Smooth muscle cell (in vitro differentiated cells): ENCODE measurements around the gene IGF2BP2. TPM values are rescaled to one million over a fixed set of nuclear protein-coding genes. Genes with fewer than 3 reads are reported as not detected.

Source experiments
- DNase-seq: peaks from one replicate; lab custom pipeline; 2025; ENCODE audit not compliant: unreplicated experiment; lab: John Stamatoyannopoulos, UW
- H2AFZ ChIP-seq: fragments of 200-600 bp; sonication (generic); 2 replicates; pipeline ENCODE4 v1.6.0; 2016; ENCODE audit warnings: antibody characterized with exemption, low read depth, mild to moderate bottlenecking
- H3F3A ChIP-seq: fragments of 200-600 bp; sonication (generic); 2 replicates; pipeline ENCODE4 v1.6.0; 2017; ENCODE audit warnings: antibody characterized with exemption, low read depth
- H3K27ac ChIP-seq: fragments of 200-600 bp; sonication (generic); 2 replicates; pipeline ENCODE4 v1.5.1; 2016; ENCODE audit warnings: low read depth, mild to moderate bottlenecking
- H3K27me3 ChIP-seq: fragments of 200-600 bp; sonication (generic); 2 replicates; pipeline ENCODE4 v1.6.1; 2016; ENCODE audit warnings: low read depth, mild to moderate bottlenecking
- H3K36me3 ChIP-seq: fragments of 200-600 bp; sonication (generic); 2 replicates; pipeline ENCODE4 v1.5.1; 2016; ENCODE audit warnings: low read depth
- H3K4me1 ChIP-seq: fragments of 200-600 bp; sonication (generic); 2 replicates; pipeline ENCODE4 v1.5.1; 2016; ENCODE audit warnings: low read depth
- H3K4me2 ChIP-seq: fragments of 200-600 bp; sonication (generic); 2 replicates; pipeline ENCODE4 v1.6.0; 2016; ENCODE audit warnings: mild to moderate bottlenecking
- H3K4me3 ChIP-seq: fragments of 200-600 bp; sonication (generic); 2 replicates; pipeline ENCODE4 v1.5.1; 2016; ENCODE audit warnings: mild to moderate bottlenecking
- H3K79me2 ChIP-seq: fragments of 200-600 bp; sonication (generic); 2 replicates; pipeline ENCODE4 v1.6.0; 2016; ENCODE audit warnings: low read depth, mild to moderate bottlenecking
- H3K9ac ChIP-seq: fragments of 200-600 bp; sonication (generic); 2 replicates; pipeline ENCODE4 v1.6.0; 2016; ENCODE audit warnings: low read depth
- H3K9me3 ChIP-seq: fragments of 200-600 bp; sonication (generic); replicated peaks from 2 replicates; pipeline ENCODE4 v1.5.1; 2016; ENCODE audit warnings: low read depth
- H4K20me1 ChIP-seq: fragments of 200-600 bp; sonication (generic); 2 replicates; pipeline ENCODE4 v1.6.0; 2016; ENCODE audit warnings: low read depth
- whole genome bisulfite sequencing: methylation state at CpG from one replicate; pipeline ENCODE4 v1.1.7; 2016; ENCODE audit warnings: low lambda C conversion rate; 5-methylcytosine and 5-hydroxymethylcytosine counted together
- polyA plus RNA-seq: library from polyadenylated mRNA; unstranded; fragments of >200 nt; fragmentation: Nextera tagmentation; extraction: Ambion mirVana; gene quantifications from 2 replicates; pipeline ENCODE4 v1.2.1, GENCODE V29; 2016
- total RNA-seq: library from RNA; depleted of rRNA; stranded (reverse); fragments of >200 nt; gene quantifications from 2 replicates; pipeline ENCODE4 v1.2.3, GENCODE V29; 2014
- TF ChIP-seq, protein P1 (sequence below): fragments of 200-600 bp; sonication (generic); IDR thresholded peaks from 2 replicates; pipeline ENCODE4 v1.5.1; 2017; ENCODE audit warnings: borderline replicate concordance, mild to moderate bottlenecking, antibody characterized with exemption; ENCODE audit not compliant: insufficient read depth, poor library complexity, severe bottlenecking

IGF2BP2 gene
- total and polyA plus RNA-seq, 2 experiments from 2014 or later, result 59.2 to 80.6 TPM

GRCh38 chr3:185851046-185851445 is 26.2 kb upstream of the IGF2BP2 start:
- Histone ChIP-seq H3K27ac (no peak overlapping the region), H3K9ac (no peak overlapping the region), H3F3A (no peaks in the 10 kb centered on the region), H3K9me3 (no peaks in the 10 kb centered on the region), H3K4me2 (no peak overlapping the region), H3K4me3 (no peak overlapping the region), H2AFZ (no peak overlapping the region), H3K4me1 (no peaks in the 10 kb centered on the region), H3K27me3 (no peaks in the 10 kb centered on the region), H3K36me3 (no peaks in the 10 kb centered on the region), H4K20me1 (no peaks in the 10 kb centered on the region), H3K79me2 (no peaks in the 10 kb centered on the region)
- 100% methylated on average over 3 of the region's 3 CpGs for WGBS
- TF ChIP-seq, protein P1, sequence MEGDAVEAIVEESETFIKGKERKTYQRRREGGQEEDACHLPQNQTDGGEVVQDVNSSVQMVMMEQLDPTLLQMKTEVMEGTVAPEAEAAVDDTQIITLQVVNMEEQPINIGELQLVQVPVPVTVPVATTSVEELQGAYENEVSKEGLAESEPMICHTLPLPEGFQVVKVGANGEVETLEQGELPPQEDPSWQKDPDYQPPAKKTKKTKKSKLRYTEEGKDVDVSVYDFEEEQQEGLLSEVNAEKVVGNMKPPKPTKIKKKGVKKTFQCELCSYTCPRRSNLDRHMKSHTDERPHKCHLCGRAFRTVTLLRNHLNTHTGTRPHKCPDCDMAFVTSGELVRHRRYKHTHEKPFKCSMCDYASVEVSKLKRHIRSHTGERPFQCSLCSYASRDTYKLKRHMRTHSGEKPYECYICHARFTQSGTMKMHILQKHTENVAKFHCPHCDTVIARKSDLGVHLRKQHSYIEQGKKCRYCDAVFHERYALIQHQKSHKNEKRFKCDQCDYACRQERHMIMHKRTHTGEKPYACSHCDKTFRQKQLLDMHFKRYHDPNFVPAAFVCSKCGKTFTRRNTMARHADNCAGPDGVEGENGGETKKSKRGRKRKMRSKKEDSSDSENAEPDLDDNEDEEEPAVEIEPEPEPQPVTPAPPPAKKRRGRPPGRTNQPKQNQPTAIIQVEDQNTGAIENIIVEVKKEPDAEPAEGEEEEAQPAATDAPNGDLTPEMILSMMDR, result no peak
- no peak for DNase-seq

GRCh38 chr3:185847506-185847905 is 22.7 kb upstream of the IGF2BP2 start:
- no peak overlapping the region for H3K9ac ChIP-seq
- no peaks in the 10 kb centered on the region for H3K36me3 ChIP-seq
- H3K27me3 ChIP-seq, result no peaks in the 10 kb centered on the region
- no peaks in the 10 kb centered on the region for H3K9me3 ChIP-seq
- no peak overlapping the region for H3K4me3 ChIP-seq
- no peak for DNase-seq
- no peaks in the 10 kb centered on the region for H3K4me1 ChIP-seq
- H2AFZ ChIP-seq, result no peak overlapping the region
- TF ChIP-seq, protein P1, result no peak
- H3K4me2 ChIP-seq, result no peak overlapping the region
- H3K27ac ChIP-seq, result no peak overlapping the region
- H4K20me1 ChIP-seq, result no peaks in the 10 kb centered on the region
- H3F3A ChIP-seq, result no peaks in the 10 kb centered on the region
- 96% methylated on average over 6 of the region's 6 CpGs for WGBS
- H3K79me2 ChIP-seq, result no peaks in the 10 kb centered on the region

DNA sequence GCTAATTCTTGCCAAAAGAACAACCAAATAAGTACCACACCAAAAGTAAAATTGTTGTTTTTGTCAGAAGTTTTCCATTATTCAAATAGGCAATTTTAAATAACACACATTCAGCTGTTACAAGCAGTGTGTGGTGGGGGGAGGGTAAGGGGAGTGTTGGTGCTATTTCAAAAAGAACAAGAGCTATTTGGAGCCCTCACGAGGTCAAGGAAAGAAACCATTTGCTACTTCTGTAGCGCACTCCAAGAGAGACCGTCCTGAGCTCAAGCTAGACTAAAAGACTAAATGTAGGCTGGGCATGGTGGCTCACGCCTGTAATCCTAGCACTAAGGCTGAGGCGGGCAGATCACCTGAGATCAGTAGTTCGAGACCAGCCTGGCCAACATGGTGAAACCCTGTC is 21.2 kb upstream of the IGF2BP2 start:
- H3K9ac ChIP-seq, result no peak overlapping the region
- H3K79me2 ChIP-seq, result no peaks in the 10 kb centered on the region
- no peak for DNase-seq
- H3K4me2 ChIP-seq, result no peak overlapping the region
- no peak overlapping the region for H3K4me3 ChIP-seq
- WGBS, result 70% methylated on average over 6 of the region's 6 CpGs
- H3K4me1 ChIP-seq, result no peaks in the 10 kb centered on the region
- H3K27ac ChIP-seq, result no peak overlapping the region
- H2AFZ ChIP-seq, result no peak overlapping the region
- H3F3A ChIP-seq, result no peaks in the 10 kb centered on the region
- no peaks in the 10 kb centered on the region for H3K9me3 ChIP-seq
- H3K36me3 ChIP-seq, result no peaks in the 10 kb centered on the region
- no peaks in the 10 kb centered on the region for H3K27me3 ChIP-seq
- TF ChIP-seq, protein P1, result no peak
- no peaks in the 10 kb centered on the region for H4K20me1 ChIP-seq

GRCh38 chr3:185844051-185844450 is 19.2 kb upstream of the IGF2BP2 start:
- 96% methylated on average over 3 of the region's 3 CpGs for WGBS
- DNase-seq, result no peak
- Histone ChIP-seq H3K27me3 (no peaks in the 10 kb centered on the region), H3K9me3 (no peaks in the 10 kb centered on the region), H3K4me1 (no peaks in the 10 kb centered on the region), H3K36me3 (no peaks in the 10 kb centered on the region), H3K79me2 (no peaks in the 10 kb centered on the region), H3K27ac (no peak overlapping the region), H3K4me2 (no peak overlapping the region), H3K9ac (no peak overlapping the region), H3K4me3 (no peak overlapping the region), H2AFZ (no peak overlapping the region), H3F3A (no peaks in the 10 kb centered on the region), H4K20me1 (no peaks in the 10 kb centered on the region)
- TF ChIP-seq, protein P1, result no peak
